ENCODE results near the gene OGFOD3.

- TF ChIP-seq PCBP2 (IDR thresholded peaks at IDR 0.05; ENCODE audit: low read depth, low read length, poor library complexity, severe bottlenecking) (no peak), PTTG1 (tag; IDR thresholded peaks at IDR 0.05; ENCODE audit: low read depth) (no peak), LCOR (CRISPR knock-in tag; IDR thresholded peaks at IDR 0.05) (no peak), RNF2 (IDR thresholded peaks at IDR 0.05) (no peak), KLF16 (IDR thresholded peaks at IDR 0.05) (no peak), ASH1L (IDR thresholded peaks at IDR 0.05; ENCODE audit: borderline replicate concordance, low read depth, partially characterized antibody) (no peak), RBM15 (IDR thresholded peaks at IDR 0.05; ENCODE audit: insufficient read depth, low read length) (no peak), CHD4 (IDR thresholded peaks at IDR 0.05; ENCODE audit: insufficient read depth, insufficient replicate concordance, low read depth, low read length, poor library complexity, severe bottlenecking) (no peak), BRF2 (IDR thresholded peaks at IDR 0.05; ENCODE audit: borderline replicate concordance, insufficient read depth, insufficient read length) (no peak), ZNF274 (IDR thresholded peaks at IDR 0.05; ENCODE audit: borderline replicate concordance, low read depth, low read length) (no peak), JUND (IDR thresholded peaks at IDR 0.05; ENCODE audit: borderline replicate concordance, low read depth, low read length) (no peak), JUND (tag; IDR thresholded peaks at IDR 0.05; ENCODE audit: borderline replicate concordance, low read depth, low read length) (no peak), CTCF (IDR thresholded peaks at IDR 0.05 in 2 of 3, conservative IDR thresholded peaks at IDR 0.05 in 1 of 3; ENCODE audit: insufficient read depth in 2 of 3, low read depth in 1 of 3, low read length in 3 of 3) (no peak), ZNF23 (CRISPR knock-in tag; IDR thresholded peaks at IDR 0.05) (no peak)
These were observed 42.2 kb downstream of the OGFOD3 start for GRCh38 chr17:82376042-82376730.
